ENCODE data around the gene NOD1.

DNA sequence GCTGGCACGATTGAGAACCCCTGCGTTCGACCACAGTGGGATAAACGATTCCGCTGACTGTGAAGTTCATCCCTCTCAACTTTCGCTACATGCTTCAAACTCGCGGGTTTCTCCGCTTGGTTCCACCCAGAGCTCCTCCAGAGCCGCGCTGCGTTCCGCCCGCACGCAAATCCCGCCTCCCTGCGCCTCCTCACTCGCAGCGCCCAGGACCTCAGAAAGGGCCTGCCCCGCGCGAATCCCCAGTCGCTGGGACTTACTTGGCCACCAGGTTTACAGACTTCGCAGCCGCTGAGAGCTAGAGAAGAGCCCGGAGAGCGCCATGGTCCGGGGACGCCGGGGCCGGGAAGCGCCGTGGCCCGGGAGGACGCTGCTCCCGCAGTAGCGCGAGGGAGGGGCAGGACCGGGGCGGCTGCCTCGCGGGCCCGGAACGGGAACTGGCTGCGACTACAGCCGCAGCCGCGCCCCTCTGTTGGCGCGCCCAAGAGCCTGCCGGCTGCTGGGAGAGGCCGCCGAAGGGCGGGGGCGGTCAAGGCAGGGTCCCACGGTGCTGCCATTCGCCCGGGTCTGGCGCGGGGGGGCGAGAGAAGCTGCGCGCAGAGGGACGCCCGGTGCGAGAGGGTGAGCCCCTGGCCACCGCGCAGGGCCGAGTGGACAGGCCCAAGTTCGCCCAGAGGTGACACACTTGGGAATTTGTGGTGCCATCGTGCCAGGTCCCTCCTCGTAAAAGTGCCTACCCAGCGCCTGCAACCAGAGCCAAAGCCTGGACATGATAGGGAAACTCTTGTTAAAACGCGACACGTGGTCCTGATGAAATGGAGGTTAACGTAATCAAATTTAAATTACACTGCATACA, at the start of gene NOD1:
- TF ChIP-seq POLR2AphosphoS5 (IDR thresholded peaks at IDR 0.05) (peak; percentile 67 to 88 (median 85)), POLR2A (IDR thresholded peaks at IDR 0.05) (peak; percentile 90)
- TF ChIP-seq, protein P1, sequence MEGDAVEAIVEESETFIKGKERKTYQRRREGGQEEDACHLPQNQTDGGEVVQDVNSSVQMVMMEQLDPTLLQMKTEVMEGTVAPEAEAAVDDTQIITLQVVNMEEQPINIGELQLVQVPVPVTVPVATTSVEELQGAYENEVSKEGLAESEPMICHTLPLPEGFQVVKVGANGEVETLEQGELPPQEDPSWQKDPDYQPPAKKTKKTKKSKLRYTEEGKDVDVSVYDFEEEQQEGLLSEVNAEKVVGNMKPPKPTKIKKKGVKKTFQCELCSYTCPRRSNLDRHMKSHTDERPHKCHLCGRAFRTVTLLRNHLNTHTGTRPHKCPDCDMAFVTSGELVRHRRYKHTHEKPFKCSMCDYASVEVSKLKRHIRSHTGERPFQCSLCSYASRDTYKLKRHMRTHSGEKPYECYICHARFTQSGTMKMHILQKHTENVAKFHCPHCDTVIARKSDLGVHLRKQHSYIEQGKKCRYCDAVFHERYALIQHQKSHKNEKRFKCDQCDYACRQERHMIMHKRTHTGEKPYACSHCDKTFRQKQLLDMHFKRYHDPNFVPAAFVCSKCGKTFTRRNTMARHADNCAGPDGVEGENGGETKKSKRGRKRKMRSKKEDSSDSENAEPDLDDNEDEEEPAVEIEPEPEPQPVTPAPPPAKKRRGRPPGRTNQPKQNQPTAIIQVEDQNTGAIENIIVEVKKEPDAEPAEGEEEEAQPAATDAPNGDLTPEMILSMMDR (IDR thresholded peaks at IDR 0.05) = peak in 2 of 5 experiments; percentile 21 to 22

Measured in transverse colon (tissue), 4 donors.